ENCODE data around the gene F7.
"Not testable (repeated sequence)": the region's sequence is repeated elsewhere in the genome, so short reads cannot be mapped to it uniquely, and the experiment has no call there.

Gene F7

DNA sequence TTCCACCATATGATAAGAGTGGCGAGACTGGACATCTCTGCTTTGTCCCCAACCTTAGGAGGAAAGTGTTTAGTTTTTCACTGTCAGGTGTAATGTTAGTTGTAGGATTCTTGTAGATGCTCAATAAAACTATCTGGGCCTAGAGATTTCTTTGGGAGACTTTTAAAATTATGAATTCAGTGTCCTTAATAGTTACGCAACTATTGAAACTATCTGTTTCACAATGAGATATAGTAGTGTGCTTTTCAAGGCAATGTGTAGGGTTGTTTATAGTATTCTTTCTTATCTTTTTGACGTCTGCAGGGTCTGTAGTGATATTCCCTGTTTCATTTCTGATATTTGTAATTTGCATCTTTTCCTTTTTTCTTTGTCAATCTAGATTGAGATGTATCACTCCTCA is 33.2 kb upstream of the F7 start:
- no peak for DNase-seq (ENCODE audit: low read depth in 2 of 2)

DNA sequence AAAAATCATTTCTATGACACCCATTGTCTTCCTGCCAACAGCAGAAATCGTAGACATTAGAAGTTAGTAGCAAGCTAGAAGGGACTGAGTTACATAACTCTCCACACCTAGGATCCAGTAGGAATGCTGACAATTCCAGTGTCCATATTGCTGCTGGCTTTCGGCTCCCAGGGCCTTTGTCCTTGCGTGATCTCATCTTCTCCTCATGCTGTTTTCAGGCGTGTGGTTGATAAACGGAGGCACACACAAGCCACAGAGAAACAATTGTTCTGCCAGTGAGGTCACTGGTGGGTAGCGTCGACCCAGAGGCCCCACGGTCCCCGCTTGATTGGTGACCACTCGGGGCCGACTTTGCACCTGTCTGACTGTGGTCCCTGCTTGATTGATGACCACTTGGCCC is 31.6 kb upstream of the F7 start:
- DNase-seq (ENCODE audit: low read depth in 2 of 2) = no peak

DNA sequence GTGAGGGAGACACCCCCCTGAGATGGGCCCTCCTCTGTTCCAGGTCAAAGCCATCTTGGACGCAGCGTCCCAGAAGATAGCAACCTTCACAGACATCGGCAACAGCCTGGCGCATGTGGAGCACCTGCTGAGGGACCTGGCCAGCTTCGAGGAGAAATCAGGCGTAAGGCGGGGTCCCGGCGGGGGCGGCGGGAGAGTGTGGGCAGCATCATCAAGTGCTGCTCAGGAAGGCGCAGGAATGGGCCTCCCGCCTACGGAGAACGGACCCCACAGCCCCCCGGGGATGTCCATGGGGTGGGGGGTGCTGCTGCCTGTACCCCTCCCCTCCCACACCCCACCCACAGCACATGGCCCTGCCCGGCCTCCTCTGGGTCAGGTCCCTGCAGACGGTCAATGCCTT is 31.2 kb upstream of the F7 start:
- no peak for DNase-seq (ENCODE audit: low read depth in 2 of 2)

DNA sequence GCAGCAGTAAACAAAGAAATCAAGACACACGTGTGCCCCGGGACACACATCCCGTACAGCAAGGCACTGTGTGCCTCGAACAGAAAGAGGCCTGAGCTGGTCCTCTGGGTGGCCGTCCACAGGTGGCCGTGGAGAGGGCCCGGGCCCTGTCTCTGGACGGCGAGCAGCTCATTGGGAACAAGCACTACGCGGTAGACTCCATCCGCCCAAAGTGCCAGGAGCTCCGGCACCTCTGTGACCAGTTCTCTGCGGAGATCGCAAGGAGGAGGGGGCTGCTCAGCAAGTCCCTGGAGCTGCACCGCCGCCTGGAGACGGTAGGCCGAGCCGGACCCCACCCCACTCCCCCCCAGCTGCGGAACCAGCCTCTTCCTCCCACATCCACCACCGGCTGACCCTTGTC is 30.7 kb upstream of the F7 start:
- no peak for DNase-seq (ENCODE audit: low read depth in 2 of 2)

DNA sequence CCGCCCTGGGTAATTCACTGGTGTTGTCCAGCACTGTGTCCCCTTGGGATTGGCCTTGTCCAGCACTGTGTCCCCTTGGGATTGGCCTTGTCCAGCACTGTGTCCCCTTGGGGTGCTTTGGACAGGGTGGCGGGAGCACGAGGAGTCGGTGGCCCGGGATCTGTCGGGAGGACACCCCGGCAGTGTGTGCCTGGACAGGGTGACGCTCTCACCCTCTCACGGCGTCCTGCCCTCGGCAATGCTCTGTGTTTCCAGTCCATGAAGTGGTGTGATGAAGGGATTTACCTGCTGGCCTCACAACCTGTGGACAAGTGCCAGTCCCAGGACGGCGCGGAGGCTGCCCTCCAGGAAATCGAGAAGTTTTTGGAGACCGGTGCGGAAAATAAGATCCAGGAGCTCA is 29.9 kb upstream of the F7 start:
- no peak for DNase-seq (ENCODE audit: low read depth in 2 of 2)

DNA sequence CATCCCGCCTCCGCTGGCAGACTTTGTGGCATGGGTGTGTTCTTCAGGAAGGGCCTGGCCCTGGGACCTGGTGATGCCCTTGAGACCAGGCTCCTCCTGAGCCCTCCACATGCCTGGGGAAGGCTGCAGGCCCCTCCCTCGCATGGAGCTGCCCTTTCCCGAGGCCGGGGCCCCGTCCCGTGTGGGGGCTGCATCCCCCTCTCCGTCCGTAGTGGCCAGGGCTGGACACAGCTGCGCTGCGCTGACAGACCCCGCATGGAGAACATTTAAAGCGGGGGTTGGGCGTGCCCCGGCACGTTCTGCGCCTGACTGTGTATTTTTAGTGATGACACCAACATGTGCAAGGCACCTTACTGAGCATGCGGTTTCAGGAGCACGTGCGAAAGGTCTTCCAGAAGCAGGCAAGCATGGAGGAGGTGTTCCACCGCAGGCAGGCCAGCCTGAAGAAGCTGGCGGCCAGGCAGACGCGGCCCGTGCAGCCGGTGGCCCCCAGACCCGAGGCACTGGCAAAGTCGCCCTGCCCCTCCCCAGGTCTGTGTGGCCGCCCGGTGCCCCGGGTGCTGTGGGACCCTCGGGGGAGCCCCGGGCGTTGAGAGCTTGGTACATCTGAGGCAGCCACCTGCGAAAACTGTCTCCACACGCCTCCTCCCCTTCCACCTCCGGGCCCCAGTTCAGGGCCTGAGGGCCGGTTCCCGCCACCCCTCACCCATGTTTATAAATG is 28.8 kb upstream of the F7 start:
- DNase-seq (ENCODE audit: low read depth in 2 of 2) = no peak

DNA sequence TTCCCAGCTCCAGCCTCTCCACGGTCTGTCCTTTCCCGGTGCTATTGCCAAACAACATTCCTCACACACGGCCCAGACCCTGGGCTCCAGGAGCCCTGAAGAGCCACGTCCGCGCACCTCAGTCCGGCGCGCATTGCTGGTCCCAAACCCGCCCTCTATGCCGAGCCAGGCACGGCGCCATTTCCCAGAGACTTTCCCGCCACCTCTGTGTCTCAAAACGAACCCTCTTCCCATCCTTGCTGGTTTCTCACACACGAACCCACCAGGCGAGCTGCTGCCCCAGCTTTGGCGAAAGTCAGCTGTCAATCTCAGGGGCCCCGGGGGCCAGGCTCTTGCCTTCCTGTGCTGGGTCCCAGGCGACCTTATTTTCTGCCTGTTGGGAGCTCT is 28.0 kb upstream of the F7 start:
- DNase-seq (ENCODE audit: low read depth in 2 of 2) = no peak

DNA sequence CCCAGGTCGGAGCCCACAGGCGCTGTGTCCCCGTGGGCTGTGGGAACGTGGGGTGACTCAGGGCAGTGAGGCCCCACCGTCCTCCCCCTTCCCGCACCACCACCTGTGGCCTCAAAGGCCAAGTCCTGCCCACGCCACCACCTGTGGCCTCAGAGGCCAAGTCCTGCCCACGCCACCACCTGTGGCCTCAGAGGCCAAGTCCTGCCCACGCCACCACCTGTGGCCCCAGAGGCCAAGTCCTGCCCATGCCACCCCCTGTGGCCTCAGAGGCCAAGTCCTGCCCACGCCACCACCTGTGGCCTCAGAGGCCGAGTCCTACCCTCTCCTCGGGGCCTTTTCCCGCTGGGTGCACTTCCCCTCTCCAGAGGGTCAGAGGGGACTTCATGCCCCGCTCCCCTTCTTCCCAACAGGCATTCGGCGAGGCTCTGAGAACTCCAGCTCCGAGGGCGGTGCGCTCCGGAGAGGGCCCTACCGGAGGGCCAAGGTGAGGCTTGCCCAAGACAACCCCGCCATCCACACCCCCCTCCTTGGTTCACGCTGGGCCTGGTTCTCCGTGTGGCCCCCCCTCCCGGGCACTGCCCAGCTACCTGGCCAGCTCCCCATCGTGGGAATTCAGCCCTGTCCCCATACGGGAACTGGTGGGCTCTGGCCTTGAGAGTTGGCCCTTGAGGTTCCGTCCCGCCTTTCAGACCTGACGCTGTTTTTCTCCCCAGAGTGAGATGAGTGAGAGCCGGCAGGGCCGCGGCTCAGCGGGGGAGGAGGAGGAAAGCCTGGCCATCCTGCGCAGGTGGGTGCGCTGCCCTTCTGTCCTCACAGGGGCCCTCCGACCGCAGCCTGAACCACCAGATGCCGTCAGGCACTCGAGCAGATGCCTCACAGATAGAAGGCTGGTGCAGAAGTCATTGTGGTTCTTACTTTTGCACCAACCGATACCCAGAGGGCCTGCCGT is 27.4 kb upstream of the F7 start:
- DNase-seq (ENCODE audit: low read depth in 2 of 2) = no peak

DNA sequence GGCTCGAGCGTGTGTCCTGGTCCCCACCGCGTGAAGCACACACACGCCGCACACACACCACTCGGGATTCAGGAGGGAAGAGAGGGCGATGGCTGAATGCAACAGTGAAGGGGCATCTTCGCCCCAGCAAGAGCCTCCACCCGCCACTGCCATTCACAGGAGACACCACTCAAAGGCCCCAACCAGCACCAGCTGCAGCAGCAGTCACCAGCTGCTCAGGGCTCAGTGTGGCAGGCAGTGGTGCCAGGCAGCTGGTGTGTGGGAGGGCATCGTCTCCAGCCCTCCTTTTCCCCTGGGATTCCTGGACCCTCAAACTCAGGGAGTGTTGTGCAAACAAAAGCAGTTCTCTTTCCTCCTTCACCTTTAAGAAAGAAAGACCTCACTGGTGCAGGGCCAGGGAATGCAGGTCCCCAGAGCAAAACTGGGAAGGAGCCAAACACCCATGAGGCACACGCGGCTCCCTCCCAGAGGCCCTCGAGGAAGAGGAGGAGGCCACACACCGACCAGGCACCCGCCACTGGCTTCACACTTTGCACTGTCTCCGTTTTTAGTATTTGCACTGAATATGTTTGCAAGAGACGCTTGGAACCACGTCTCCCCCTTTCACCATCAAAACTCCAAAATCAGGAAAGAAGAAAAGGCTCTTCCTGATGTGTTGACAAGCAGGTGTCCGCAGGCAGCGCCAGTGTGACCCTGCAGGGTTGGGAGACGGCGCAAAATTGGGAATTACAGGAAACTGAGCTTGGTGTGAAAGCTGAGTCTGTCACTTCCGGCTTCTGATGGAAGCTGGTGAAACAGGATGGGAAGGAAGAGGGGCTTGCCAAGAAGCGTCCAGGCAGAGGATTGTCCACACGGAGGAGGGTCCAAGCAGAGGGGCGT is 26.4 kb upstream of the F7 start:
- no peak for DNase-seq (ENCODE audit: low read depth in 2 of 2)

DNA sequence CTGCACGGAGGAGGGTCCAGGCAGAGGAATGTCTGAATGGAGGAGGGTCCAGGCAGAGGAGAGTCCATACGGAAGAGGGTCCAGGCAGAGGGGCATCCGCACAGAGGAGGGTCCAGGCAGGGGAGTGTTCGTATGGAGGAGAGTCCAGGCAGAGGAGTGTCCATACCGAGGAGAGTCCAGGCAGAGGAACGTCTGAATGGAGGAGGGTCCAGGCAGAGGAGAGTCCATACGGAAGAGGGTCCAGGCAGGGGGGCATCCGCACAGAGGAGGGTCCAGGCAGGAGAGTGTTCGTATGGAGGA is 25.9 kb upstream of the F7 start:
- not testable (repeated sequence) for DNase-seq (ENCODE audit: low read depth in 2 of 2)

DNA sequence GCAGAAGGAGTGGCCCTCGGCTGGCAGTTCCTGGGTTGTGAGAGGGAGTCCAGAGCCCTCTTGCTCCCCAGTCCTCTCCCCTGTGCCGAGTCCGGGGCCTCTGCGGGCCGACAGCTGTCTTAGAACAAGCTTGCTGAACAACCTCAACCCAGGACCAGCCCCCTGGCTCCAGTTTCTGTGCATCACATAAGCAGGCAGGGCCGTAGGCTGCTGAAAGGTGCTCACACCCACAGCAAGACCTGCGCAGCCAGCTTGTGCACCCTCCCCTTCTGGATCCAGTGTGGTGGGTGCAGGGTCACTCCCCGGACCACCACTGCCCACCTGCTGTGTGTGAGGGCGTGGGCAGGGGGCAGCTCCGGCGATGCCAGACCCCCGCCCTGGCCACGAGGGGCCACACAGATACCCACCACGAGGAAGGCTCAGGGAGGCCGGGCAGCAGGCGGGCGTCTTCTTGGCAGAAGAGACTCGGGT is 25.2 kb upstream of the F7 start:
- no peak for DNase-seq (ENCODE audit: low read depth in 2 of 2)

DNA sequence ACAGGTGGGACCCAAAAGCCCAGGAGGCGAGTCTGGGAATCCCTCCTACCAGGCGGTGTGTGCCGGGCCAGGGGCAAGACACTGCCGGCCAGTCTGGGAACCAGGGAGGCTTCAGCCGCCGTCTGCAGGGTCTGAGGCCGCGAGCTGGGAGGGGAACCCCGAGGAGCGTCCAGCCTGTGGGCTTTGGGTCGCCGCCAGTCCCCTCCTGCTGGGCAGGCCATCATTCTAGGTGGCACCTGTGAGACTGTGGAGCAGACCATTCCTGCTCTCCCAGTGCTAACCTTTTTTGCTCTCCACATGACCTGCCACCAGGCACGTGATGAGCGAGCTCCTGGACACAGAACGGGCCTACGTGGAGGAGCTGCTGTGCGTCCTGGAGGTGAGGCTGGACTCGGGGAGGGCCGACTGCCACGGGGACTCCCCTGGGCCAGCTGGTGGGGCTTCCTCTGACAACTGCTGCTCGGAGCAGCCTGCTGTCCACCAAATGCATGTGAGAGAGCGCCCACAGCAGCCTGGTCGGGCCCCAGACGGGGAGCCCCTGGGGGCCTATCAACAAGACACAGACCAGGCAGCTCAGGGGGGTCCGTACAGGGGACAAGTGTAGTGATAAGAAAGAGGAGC is 24.6 kb upstream of the F7 start:
- DNase-seq (ENCODE audit: low read depth in 2 of 2) = no peak

DNA sequence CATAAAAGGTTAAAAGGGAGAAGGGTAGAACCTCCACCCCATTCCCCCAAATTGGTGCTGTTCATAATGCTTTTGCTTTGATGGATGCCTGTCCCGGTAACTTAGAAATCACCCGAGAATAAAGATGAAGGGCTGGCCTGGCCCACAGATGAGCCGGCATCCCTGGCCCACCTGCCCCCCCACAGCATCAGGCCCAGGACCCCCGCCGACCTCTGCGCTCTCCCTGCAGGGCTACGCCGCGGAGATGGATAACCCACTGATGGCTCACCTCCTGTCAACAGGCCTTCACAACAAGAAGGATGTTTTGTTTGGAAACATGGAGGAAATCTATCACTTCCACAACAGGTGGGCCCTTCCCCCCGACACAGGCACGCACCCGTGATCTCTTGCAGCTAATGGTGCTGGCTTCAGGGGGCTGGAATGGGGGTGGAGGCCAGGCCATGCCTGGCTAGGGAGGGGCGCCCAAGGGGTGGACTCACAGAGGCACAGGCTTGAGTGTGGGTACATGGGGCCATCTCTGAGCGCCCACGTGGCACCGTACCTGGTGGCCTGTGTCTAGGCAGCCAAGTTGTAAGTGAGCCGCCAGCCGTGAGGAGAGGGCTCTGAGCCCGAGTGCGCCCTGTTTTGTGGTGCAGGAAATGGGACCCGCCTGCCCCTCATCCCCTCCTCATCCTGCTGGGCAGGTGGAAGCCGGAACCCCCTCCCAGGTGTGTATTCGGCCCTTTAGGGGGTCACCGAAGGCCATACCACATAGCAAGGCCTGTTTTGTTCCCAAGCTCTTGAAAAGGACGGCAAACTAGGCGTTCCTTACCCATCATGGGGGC is 23.2 kb upstream of the F7 start:
- DNase-seq (ENCODE audit: low read depth in 2 of 2) = no peak

DNA sequence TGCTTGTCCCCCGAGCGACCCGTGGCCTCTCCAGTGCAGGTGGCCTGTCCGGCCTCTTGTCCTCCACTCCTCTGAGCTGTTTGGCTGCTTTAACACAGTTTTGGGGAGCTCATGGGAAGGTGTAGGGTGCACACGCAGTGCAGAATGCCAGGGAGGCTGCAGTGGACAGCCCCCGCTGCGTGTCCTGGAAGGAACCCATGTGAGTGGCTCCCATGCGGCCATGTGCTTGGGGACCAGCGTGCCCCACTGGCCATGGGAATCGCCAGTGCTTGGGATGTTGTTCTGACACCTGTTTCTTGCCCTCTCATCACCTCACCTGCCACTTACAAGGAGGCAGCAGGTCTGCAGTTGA is 22.6 kb upstream of the F7 start:
- DNase-seq (ENCODE audit: low read depth in 2 of 2) = no peak

DNA sequence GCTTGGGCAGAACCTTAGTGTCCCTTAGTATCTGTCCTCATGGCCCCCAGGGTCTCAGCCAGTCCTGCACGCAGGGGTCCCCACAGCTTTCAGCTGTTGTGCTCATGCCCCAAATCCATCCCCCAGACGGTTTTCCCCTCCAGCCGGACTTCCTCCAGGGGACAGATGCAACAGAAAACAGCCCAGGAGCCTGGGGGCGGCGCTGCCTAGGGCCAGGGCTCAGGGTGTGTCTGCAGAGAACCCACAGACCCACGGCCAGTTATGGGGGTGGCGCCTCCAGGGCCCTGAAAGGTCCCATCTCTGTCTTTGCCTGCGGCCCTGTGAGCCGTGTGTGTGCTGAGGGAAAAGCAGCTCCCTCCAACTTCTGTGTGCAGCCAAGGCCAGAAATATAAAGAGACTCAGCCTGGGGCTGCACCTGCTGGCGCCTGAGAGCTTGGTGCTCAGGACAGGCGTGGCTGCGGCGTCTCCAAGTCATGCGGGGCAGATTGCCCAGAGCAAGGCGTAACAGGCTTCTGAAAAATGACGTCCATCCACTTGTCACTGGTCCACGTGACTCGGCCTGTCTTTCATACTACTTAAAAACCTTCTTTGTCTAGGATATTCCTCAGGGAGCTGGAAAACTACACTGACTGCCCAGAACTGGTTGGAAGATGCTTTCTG is 22.1 kb upstream of the F7 start:
- no peak for DNase-seq (ENCODE audit: low read depth in 2 of 2)

DNA sequence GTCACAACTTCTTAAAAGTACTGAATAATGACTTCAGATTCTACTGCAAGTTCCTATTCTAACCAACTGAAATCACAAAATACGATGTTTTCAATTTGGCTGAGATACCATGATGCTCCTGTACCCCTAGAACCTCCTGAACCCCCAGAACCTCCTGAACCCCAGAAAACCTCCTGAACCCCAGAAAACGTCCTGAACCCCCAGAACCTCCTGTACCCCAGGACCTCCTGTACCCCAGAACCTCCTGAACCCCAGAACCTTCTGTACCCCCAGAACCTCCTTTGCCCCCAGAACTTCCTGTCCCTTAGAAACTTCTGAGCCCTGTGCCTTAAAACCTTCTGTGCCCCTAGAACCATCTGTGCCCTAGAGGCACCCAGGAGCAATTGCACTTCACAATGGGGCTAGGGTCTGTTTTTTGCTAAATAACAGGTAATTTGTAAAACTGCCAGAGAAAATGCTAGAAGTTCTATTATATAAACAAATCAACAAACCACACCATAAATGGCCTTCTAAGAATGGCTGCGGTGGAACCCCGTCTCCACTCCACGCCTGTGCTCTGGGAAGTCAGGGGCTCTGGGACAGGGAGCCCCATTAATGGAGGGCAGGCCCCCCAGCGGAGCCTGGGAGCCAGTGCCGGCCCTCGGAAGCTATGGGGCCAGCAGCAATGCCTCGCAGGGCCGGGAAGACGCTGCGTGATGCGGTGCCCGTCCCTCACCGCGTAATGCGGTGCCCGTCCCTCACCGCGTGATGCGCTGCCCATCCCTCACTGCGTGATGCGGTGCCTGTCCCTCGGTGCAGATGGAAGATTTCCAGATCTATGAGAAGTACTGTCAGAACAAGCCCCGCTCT is 21.3 kb upstream of the F7 start:
- no peak for DNase-seq (ENCODE audit: low read depth in 2 of 2)

DNA sequence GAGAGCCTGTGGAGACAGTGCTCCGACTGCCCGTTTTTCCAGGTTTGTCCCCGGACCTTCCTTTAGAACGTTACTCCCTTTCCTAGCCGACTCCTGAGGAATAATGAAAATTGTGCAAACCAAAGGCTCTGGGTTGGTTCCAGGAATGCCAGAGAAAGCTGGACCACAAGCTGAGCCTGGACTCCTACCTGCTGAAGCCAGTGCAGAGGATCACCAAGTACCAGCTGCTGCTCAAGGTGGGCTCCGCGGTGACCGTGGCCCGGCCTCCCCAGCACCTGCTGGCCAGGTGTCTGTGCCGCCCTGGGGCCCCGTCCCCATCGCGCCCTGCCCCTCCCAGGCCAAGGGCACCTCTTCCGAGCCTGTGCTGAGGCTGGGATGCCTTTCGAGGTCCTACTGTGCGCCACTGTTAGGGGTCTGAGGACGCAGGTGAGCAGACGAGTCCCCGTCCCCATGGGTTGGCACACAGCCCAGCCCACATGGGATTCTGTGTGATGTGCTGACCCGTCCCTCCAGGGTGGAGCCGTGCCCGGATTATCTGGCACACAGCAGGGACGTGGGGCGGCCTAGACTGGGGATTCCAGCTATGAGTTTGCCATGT is 20.5 kb upstream of the F7 start:
- no peak for DNase-seq (ENCODE audit: low read depth in 2 of 2)

DNA sequence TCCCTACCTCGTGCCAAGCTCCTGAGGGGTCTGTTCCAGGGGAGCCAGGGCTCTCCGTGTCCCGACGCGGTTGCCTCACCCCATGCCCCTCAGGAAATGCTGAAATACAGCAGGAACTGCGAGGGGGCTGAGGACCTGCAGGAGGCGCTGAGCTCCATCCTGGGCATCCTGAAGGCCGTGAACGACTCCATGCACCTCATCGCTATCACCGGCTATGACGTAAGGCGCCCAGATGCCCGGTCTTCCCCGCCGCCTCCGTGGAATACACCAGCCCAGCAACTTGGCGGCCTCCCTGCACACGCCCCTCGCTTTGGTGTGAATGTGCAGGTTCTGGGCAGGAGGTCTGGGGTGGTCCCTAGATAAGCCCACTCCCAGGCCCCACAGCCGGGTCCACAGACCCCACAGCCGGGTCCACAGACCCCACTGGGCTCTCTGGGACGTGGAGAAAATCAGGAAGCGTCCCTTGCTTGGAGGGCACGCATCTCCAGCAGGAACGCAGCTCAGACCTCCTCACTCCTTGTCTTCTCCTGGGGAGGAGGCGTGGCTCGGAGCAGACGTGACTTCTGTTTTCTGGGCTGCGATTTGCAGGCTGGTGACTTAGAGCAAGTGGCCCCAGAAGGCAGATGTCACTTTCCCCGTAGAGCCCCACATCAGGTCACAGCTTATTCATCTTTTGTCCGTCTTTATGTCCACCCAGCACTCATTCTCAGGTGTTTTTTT is 19.4 kb upstream of the F7 start:
- no peak for DNase-seq (ENCODE audit: low read depth in 2 of 2)
